Colonic mucosa (tissue), 4 donors: ENCODE measurements around the gene PNMA6A. TPM values are rescaled to one million over a fixed set of nuclear protein-coding genes. Genes with fewer than 3 reads are reported as not detected.

Experiments used
- DNase-seq: peaks from one replicate; pipeline ENCODE4 v3.0.0-alpha.2; 2020
- H3K27ac ChIP-seq: fragments of 200-600 bp; one replicate; pipeline ENCODE4 v1.8.0; 2021
- H3K27me3 ChIP-seq: fragments of 200-600 bp; one replicate; pipeline ENCODE4 v1.8.0; 2021
- H3K36me3 ChIP-seq: fragments of 200-600 bp; one replicate; pipeline ENCODE4 v1.8.0; 2021
- H3K4me1 ChIP-seq: fragments of 200-600 bp; one replicate; pipeline ENCODE4 v1.8.0; 2021; ENCODE audit warnings: mild to moderate bottlenecking
- H3K4me3 ChIP-seq: fragments of 200-600 bp; one replicate; pipeline ENCODE4 v1.8.0; 2021
- H3K9ac ChIP-seq, 2 donors: one replicate each; pipeline ENCODE4 v1.7.0; 2013; ENCODE audit warnings: control low read depth in 2 of 2, low read depth in 2 of 2, low read length in 2 of 2
- H3K9me3 ChIP-seq: fragments of 200-600 bp; one replicate; pipeline ENCODE4 v1.8.0; 2021
- intact Hi-C: fragments of 100-400 bp; cut with DNase I; formaldehyde crosslinking; loops from one replicate; pipeline ENCODE4 v1.14.1; 2022
- total RNA-seq, 2 donors: library from RNA; stranded (reverse); fragmentation: NEBNext Ultra II Directional in 1 of 2; extraction: Animal tissue kit (Norgen Biotek cat#: 25700) in 1 of 2; gene quantifications; one replicate each; pipeline ENCODE4 v1.2.1, GENCODE V29; 2021
- TF ChIP-seq, protein P1 (sequence below): fragments of 200-600 bp; IDR thresholded peaks from one replicate; pipeline ENCODE4 v1.8.0; 2022; ENCODE audit warnings: antibody characterized with exemption, mild to moderate bottlenecking
- donor health status: healthy.
- donor health status: DM: no; HTN: no; CAD: no.
- donor health status: DM: no; HTN: no; CAD: no.

Gene PNMA6A
- total RNA-seq, 2 donors from 2014 or later, result 0.17 to 0.37 TPM

DNA sequence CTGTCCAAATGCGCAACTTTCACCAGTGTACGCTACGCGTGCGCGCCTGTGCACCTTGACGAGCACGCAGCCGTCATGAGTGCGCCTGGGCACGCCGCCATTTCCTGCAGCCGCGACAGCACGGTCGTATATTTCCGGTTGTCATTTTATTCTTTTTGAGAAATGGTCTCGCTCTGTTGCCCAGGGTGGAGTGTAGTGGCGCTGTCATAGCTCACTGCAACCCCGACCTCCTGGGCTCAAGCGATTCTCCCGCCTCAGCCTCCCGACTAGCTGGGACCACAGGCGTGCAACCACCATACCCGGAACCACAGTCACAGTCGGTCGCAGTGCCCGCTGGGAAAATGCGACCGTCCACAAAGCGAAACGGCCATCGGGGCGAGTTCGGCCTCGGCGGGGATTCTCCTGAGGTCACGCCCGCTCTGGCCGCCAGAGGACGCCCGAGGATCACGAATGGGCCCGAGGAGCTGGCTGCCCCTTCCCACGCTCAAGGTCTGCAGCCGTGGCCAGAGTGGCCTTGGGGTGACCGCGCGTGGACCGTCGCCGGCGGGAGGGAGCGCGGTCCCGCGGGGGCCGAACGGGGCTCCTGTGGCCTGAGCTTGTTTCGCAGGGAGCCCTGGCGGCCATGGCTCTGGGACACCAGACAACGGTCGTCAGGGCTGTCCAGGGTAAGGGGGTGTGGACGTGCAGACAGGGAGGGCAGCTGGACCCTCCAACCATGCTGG lies 39.7 kb upstream of the PNMA6A start:
- H3K27me3 ChIP-seq, result no peaks in the 10 kb centered on the region
- intact Hi-C loops, result loop anchor here (5.0 kb wide), 1 partner anchor 475 kb away; no protein-coding TSS in a partner anchor
- no peaks in the 10 kb centered on the region for H3K36me3 ChIP-seq
- peak; percentile 65 for DNase-seq
- no peaks in the 10 kb centered on the region for H3K9me3 ChIP-seq
- TF ChIP-seq, protein P1, sequence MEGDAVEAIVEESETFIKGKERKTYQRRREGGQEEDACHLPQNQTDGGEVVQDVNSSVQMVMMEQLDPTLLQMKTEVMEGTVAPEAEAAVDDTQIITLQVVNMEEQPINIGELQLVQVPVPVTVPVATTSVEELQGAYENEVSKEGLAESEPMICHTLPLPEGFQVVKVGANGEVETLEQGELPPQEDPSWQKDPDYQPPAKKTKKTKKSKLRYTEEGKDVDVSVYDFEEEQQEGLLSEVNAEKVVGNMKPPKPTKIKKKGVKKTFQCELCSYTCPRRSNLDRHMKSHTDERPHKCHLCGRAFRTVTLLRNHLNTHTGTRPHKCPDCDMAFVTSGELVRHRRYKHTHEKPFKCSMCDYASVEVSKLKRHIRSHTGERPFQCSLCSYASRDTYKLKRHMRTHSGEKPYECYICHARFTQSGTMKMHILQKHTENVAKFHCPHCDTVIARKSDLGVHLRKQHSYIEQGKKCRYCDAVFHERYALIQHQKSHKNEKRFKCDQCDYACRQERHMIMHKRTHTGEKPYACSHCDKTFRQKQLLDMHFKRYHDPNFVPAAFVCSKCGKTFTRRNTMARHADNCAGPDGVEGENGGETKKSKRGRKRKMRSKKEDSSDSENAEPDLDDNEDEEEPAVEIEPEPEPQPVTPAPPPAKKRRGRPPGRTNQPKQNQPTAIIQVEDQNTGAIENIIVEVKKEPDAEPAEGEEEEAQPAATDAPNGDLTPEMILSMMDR, result peak; percentile 63
- H3K4me3 ChIP-seq, result peak overlapping the region; percentile 27
- no peaks in the 10 kb centered on the region for H3K4me1 ChIP-seq
- H3K27ac ChIP-seq, result no peak overlapping the region
- no peak overlapping the region for H3K9ac ChIP-seq

DNA sequence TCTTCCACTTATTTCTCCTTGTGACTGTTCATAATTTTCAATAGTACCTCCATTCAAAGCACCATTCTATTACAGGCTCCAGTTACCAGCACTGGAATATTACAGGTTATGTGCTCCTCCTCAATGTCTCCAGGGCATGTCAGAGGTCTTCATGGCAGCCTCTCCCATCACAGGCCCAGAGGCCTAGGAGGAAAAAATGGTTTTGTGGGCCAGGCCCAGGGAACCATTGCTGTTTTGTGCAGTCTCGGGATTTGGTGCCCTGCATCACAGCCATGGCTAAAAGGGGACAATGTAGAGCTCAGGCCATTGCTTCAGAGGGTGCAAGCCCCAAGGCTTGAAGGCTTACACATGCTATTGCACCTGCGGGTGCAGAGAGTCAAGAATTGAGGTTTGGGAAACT lies 23.2 kb upstream of the PNMA6A start:
- Histone ChIP-seq H3K36me3 (no peaks in the 10 kb centered on the region), H3K27ac (no peak overlapping the region), H3K9ac (no peak overlapping the region), H3K4me1 (no peaks in the 10 kb centered on the region), H3K9me3 (no peaks in the 10 kb centered on the region), H3K27me3 (no peaks in the 10 kb centered on the region), H3K4me3 (no peak overlapping the region)
- DNase-seq, result no peak
- TF ChIP-seq, protein P1, result no peak
- intact Hi-C loops, result no loop called here

DNA sequence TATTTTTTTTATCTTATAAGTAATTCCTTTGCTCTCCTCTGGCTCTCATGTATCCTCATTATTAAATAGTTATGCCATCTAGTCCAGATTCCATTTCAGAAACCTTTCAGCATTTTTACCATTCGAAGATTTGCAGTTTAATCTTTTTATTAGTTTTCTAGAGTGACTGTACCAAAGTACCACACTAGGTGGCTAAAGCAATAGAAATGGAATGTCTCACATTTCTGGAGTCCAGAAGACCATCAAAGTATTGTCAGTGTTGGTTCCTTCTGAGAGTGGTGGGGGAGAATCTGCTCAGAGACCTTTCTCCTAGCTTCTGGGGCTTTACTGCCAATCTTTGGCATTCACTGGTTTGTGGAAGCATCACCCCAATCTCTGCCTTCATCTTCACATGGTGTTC lies 19.7 kb upstream of the PNMA6A start:
- H3K9me3 ChIP-seq, result no peaks in the 10 kb centered on the region
- intact Hi-C loops, result no loop called here
- H3K4me1 ChIP-seq, result no peaks in the 10 kb centered on the region
- no peaks in the 10 kb centered on the region for H3K36me3 ChIP-seq
- no peak overlapping the region for H3K27ac ChIP-seq
- peaks cover 7% of the 10 kb centered on the region for H3K27me3 ChIP-seq
- DNase-seq, result no peak
- H3K4me3 ChIP-seq, result no peak overlapping the region
- no peak overlapping the region for H3K9ac ChIP-seq
- TF ChIP-seq, protein P1, result no peak

DNA sequence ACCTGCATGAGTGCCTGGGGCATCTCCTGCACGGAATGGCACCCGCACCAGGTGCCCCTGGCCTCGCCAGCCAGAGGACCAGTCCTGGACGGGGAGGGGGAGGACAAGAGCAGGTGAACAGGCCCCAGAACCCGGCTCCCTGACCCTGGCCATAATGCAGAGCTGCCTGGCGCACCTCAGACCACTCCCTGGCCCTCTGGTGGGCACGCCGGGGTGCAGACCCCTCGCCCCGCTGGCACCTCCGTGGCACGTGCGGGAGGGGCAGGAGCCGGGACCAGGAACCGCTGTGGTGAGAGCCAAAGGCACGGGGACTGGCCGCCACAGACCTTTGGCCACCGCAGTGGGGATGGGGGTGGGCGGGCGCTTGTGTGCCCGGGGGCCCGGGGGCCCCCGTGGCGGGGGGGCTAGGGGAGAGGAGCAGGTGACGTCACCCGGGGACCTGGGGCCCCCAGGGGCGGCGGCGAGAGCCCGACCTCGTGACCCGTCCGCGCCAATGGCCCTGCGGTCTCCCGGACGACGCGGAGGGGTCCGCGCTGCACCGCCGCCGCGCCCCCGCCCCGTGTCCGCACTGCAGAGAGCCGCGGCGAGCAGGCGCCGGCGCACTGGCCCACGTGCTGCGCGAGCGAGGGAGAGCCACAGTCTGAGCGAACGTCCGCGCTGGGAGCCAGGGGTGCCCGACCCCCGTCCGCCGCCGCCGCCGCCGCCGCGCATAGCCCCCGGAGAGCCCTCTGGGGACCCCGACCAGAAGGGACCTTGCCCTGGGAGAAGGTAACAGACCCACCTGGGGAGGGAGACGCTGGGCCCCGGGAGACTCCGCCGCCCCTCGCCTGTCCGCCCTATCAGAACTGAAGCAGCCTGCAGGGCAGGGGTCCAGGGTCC lies 16.1 kb upstream of the PNMA6A start, which contains the start of gene PNMA3:
TSS of gene PNMA3 (plus strand) at position 600 of the 879 bp plus-strand sequence. CDS start 586 bp downstream, outside the sequence.
- Histone ChIP-seq H3K27me3 (peaks cover 7% of the 10 kb centered on the region), H3K4me1 (no peaks in the 10 kb centered on the region), H3K27ac (no peak within 1 kb of the TSS), H3K9me3 (no peaks in the 10 kb centered on the region), H3K4me3 (no peak within 1 kb of the TSS), H3K9ac (no peak within 1 kb of the TSS), H3K36me3 (no peaks in the 10 kb centered on the region)
- intact Hi-C loops, result no loop called here
- no peak for DNase-seq
- TF ChIP-seq, protein P1, result no peak

DNA sequence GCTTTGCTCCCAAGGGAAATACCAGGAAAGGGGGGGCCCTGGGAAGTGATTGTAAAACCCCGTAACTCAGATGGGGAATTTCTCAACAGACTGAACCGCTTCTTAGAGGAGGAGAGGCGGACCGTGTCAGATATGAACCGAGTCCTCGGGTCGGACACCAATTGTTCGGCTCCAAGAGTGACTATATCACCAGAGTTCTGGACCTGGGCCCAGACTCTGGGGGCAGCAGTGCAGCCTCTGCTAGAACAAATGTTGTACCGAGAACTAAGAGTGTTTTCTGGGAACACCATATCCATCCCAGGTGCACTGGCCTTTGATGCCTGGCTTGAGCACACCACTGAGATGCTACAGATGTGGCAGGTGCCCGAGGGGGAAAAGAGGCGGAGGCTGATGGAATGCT lies 15.0 kb upstream of the PNMA6A start:
- Histone ChIP-seq H3K4me1 (no peaks in the 10 kb centered on the region), H3K27ac (no peak overlapping the region), H3K36me3 (no peaks in the 10 kb centered on the region), H3K27me3 (peaks cover 7% of the 10 kb centered on the region), H3K4me3 (no peak overlapping the region), H3K9ac (no peak overlapping the region), H3K9me3 (no peaks in the 10 kb centered on the region)
- intact Hi-C loops, result no loop called here
- TF ChIP-seq, protein P1, result no peak
- no peak for DNase-seq
